Gastroesophageal sphincter (tissue), 2 donors: ENCODE results near the gene PAGR1.

Experiments used
- EP300 ChIP-seq: sonication (generic); formaldehyde crosslinking; IDR thresholded peaks from one replicate; pipeline ENCODE4 v1.6.1; 2017; ENCODE audit warnings: antibody characterized with exemption, mild to moderate bottlenecking
- POLR2AphosphoS5 ChIP-seq: sonication (generic); formaldehyde crosslinking; IDR thresholded peaks from one replicate; pipeline ENCODE4 v1.6.1; 2017; ENCODE audit warnings: antibody characterized with exemption

DNA sequence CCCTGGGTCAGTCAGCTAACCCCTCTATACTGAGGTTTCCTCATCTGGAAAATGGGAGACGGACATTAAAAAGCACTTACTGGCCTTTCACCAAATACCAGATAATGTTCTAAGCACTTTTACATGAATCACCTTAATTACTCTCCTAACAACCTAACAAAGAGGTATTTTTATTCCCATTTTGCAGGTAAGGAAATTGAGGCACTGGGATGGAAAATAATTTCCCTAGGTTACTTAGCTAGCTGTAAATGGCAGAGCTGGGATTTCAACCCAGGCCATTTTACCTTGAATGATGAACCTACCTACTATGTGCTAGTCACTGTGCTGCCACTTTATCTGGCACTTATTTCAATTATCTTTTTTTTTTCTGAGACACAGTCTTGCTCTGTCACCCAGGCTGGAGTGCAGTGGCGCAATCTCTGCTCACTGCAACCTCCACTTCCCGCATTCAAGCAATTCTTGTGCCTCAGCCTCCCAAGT is 21.7 kb upstream of the PAGR1 start:
- TF ChIP-seq POLR2AphosphoS5 (no peak), EP300 (no peak)
